GM12875 (cell line): ENCODE measurements around the gene ANKMY1.

ENCODE experiments used
- H3K4me3 ChIP-seq: one replicate; pipeline ENCODE4 v1.5.1; 2011; ENCODE audit warnings: low read depth, low read length, control low read depth
- TF ChIP-seq, protein P1 (sequence below): IDR thresholded peaks from 2 replicates; pipeline ENCODE4 v1.5.1; 2011; ENCODE audit warnings: low read depth, mild to moderate bottlenecking, control low read depth, inconsistent platforms, low read length, moderate library complexity, borderline replicate concordance; ENCODE audit not compliant: insufficient read depth

Gene ANKMY1

GRCh38 chr2:240454106-240454901, 103.5 kb downstream of the ANKMY1 start:
- TF ChIP-seq, protein P1, sequence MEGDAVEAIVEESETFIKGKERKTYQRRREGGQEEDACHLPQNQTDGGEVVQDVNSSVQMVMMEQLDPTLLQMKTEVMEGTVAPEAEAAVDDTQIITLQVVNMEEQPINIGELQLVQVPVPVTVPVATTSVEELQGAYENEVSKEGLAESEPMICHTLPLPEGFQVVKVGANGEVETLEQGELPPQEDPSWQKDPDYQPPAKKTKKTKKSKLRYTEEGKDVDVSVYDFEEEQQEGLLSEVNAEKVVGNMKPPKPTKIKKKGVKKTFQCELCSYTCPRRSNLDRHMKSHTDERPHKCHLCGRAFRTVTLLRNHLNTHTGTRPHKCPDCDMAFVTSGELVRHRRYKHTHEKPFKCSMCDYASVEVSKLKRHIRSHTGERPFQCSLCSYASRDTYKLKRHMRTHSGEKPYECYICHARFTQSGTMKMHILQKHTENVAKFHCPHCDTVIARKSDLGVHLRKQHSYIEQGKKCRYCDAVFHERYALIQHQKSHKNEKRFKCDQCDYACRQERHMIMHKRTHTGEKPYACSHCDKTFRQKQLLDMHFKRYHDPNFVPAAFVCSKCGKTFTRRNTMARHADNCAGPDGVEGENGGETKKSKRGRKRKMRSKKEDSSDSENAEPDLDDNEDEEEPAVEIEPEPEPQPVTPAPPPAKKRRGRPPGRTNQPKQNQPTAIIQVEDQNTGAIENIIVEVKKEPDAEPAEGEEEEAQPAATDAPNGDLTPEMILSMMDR: no peak
- H3K4me3 ChIP-seq: no peak overlapping the region

- H3K4me3 ChIP-seq: no peak overlapping the region
- TF ChIP-seq, protein P1: no peak
Observed at GRCh38 chr2:240453461-240454105, 104.2 kb downstream of the ANKMY1 start.

DNA sequence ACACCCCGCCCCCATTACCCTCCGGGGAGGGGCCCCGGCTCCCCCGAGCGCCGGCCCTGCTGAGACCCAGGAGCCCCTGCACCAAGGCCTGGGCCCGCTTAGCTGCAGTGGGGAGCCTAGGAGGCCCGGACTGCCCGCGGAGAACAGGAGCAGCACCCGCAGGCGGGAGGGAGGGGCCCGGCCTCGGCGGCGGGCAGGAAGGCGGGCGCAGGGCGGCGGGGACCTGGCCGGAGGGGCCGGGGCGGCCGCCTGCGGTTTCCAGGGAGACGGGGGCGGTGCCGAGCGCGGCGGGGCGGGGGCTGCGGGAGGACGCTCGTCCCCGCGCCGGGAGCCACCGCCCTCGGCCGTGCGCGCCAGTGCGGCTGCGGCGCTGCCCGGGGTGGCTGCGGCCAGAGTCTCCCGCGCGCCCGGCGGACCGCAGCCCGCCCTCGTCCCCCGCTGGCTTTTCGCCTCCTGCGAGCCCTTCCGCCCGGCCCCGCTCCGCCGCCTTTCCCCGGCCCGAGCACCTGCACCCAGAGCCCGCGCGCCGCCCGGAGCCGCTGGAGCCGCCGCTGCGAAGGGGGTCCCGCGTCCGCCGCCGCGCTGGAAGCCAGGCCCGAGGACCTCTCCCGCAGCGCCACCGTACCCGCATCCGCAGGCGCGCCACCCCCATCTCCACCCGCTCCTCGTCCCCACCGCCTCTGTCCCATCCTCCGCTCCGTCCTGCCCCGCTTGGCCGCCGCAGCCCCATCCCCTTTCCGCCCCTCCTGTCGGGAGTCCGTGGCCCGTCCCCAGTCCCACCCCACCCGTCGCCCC, 105.1 kb downstream of the ANKMY1 start:
- no peak overlapping the region for H3K4me3 ChIP-seq
- TF ChIP-seq, protein P1: no peak

DNA sequence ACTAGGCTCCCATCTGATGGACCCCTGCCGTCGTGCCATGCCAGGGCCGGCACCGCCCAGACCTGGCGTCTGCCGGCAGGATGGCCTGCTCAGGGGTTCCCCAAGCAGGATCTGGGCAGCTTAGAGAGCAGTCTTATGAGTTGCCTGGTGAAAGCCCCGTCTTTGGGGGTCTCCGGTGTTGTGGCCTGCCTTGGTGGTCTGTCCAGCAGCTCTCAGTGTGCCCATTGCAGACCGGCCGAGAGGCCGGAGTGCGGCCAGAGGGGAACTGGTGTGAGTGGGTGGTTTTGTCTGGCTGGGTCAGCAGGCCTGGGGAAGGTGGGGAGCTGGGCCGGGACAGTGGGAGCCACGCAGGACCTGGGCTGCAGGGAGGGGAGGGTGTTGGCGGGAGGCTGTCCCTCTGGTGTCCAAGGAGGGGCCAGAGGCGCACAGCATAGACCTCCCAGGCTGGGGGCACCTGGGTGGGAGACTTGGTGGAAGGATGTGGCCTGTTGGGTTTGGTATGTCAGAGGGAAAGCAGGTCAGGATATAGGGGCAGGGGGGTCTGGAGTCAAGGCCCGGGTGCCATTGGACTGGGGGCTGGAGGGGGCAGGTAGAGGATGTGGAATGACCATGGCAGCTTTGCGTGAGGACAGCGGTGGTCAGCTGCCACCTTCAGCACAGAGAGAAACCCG, 105.9 kb downstream of the ANKMY1 start:
- H3K4me3 ChIP-seq: no peak overlapping the region
- TF ChIP-seq, protein P1: no peak

DNA sequence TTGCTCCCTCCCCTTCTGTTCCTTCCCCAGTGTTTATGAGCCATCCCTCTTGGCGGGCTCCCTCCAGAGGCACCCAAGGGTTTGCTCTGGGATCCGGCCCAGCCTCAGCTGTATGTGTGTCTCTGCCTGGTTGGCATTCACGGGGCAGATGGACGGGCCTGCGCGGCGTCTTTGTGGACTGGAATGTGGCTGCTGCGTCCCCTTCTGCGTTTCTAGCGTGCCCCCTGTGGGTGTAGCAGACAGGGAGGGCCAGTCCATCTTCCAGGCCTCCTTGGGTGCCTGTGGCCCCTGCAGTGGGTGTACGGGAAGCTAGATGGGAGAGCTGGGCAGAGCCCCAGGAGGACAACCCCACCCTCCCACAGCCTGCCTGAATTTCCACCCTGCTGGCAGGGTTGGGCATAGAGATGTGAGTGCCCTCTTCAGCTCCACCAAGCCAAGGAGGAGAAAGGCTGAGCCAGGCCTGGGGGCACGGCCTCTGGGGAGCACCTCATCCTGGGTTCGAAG, 106.6 kb downstream of the ANKMY1 start:
- no peak overlapping the region for H3K4me3 ChIP-seq
- TF ChIP-seq, protein P1: no peak

DNA sequence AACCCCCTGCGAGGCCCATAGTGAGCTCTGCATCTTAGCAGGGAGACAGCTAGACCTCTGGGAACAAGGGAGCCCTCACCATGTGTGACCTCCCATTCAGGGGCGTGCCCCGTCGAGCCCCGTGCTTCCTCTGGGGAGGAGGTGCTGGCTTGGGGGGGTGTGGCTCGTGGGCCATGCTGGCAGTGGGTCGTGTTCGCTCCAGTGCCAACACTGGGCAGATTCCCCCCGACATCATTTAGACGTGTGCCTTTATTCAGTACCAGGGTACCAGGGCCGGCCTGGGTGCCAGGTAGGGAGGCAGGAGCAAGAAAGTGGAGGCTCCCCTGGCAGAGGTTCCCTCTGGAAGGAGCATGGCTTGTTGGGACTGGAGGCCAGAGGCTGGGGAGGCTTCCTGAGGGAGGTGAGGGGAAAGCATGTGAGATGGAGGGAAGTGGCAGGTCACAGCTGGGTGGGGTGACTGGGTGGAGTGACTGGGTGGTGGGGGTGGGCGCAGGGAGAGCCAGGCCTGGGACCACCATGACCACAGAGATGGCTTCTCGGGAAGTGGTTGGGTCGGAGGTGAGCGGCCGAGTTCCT, 107.2 kb downstream of the ANKMY1 start:
- no peak overlapping the region for H3K4me3 ChIP-seq
- TF ChIP-seq, protein P1: no peak
